CD4-positive, alpha-beta T cell treated with Interferon gamma for 1 hour (primary cell): Measurements from ENCODE around the gene GPX7.
"Not testable (repeated sequence)": the region's sequence is repeated elsewhere in the genome, so short reads cannot be mapped to it uniquely, and the experiment has no call there.

ENCODE experiments used
- DNase-seq: peaks from one replicate; pipeline ENCODE4 v3.0.0-alpha.2; 2020

Gene GPX7

GRCh38 chr1:52601991-52602855 lies at the start of gene GPX7:
Gene GPX7 (plus strand): TSS chr1:52602371. CDS start chr1:52602410, 39 bp downstream.
- peak; percentile 54 for DNase-seq

- DNase-seq = peak; percentile 81
Measured at GRCh38 chr1:52552505-52553361, 49.4 kb upstream of the GPX7 start, which contains the start of gene TUT4. Gene TUT4 (minus strand): TSS chr1:52553092. CDS start chr1:52526280, 26,812 bp downstream.

- peak; percentile 91 for DNase-seq
Measured at GRCh38 chr1:52553362-52554266, 48.6 kb upstream of the GPX7 start.

GRCh38 chr1:52554267-52554640 lies 47.9 kb upstream of the GPX7 start:
- DNase-seq = no peak

- DNase-seq = no peak
Measured at GRCh38 chr1:52554756-52555155, 47.4 kb upstream of the GPX7 start.

- no peak for DNase-seq
Measured at GRCh38 chr1:52556641-52557360, 45.4 kb upstream of the GPX7 start.

GRCh38 chr1:52558941-52559340 lies 43.2 kb upstream of the GPX7 start:
- no peak for DNase-seq

- no peak for DNase-seq
Measured at GRCh38 chr1:52559875-52560274, 42.3 kb upstream of the GPX7 start.

- DNase-seq = no peak
Measured at GRCh38 chr1:52562766-52563165, 39.4 kb upstream of the GPX7 start.

- DNase-seq = no peak
Measured at GRCh38 chr1:52567943-52568342, 34.2 kb upstream of the GPX7 start.

GRCh38 chr1:52569449-52570210 lies 32.5 kb upstream of the GPX7 start:
- no peak for DNase-seq

- no peak for DNase-seq
Measured at GRCh38 chr1:52571783-52572182, 30.4 kb upstream of the GPX7 start.

- DNase-seq = no peak
Measured at GRCh38 chr1:52572387-52572786, 29.8 kb upstream of the GPX7 start.

- no peak for DNase-seq
Measured at GRCh38 chr1:52574594-52574993, 27.6 kb upstream of the GPX7 start.

GRCh38 chr1:52576074-52576473 lies 26.1 kb upstream of the GPX7 start:
- DNase-seq = no peak

GRCh38 chr1:52578066-52578465 lies 24.1 kb upstream of the GPX7 start:
- DNase-seq = not testable (repeated sequence)

- no peak for DNase-seq
Measured at GRCh38 chr1:52579415-52579814, 22.8 kb upstream of the GPX7 start.

- no peak for DNase-seq
Measured at GRCh38 chr1:52580283-52580682, 21.9 kb upstream of the GPX7 start.

GRCh38 chr1:52582116-52582696 lies 20.0 kb upstream of the GPX7 start:
- DNase-seq = no peak

- no peak for DNase-seq
Measured at GRCh38 chr1:52585474-52585873, 16.7 kb upstream of the GPX7 start.

GRCh38 chr1:52588027-52588426 lies 14.1 kb upstream of the GPX7 start:
- no peak for DNase-seq
